ENCODE data around the gene CPNE2.

CPNE2 gene

GRCh38 chr16:57118461-57119084 lies 26.2 kb downstream of the CPNE2 start:
- TF ChIP-seq CTCF (IDR thresholded peaks at IDR 0.05; ENCODE audit: extremely low read depth, missing control alignments) = no peak
- DNase-seq (ENCODE audit: low spot score) = no peak

- no peak for DNase-seq (ENCODE audit: low spot score)
- TF ChIP-seq CTCF (IDR thresholded peaks at IDR 0.05; ENCODE audit: extremely low read depth, missing control alignments) = no peak
Observed at GRCh38 chr16:57123216-57123973, 31.0 kb downstream of the CPNE2 start.

GRCh38 chr16:57123974-57124674 lies 31.7 kb downstream of the CPNE2 start:
- DNase-seq (ENCODE audit: low spot score) = no peak
- no peak for TF ChIP-seq CTCF (IDR thresholded peaks at IDR 0.05; ENCODE audit: extremely low read depth, missing control alignments)

DNA sequence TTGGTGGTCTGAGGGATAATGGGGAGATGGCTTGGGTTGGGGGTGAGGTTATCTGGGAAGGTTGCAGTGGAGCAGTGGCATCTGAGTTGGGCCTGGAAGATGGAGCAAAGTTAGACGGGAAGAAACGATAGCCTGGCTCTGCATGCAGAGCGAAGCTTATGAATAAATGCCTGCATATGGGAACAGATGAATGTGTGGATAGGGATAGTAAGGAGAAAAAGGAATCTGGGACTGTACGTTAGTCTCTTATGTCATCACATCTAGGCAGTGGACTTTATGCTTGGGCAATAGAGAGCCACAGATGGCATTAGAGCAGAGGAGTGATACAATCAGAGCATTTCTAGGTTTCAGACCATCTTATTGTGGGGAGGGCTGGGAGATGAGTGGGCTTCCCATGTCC lies 33.0 kb downstream of the CPNE2 start:
- TF ChIP-seq CTCF (IDR thresholded peaks at IDR 0.05; ENCODE audit: extremely low read depth, missing control alignments) = no peak
- no peak for DNase-seq (ENCODE audit: low spot score)

GRCh38 chr16:57125969-57126368 lies 33.6 kb downstream of the CPNE2 start:
- DNase-seq (ENCODE audit: low spot score) = no peak
- TF ChIP-seq CTCF (IDR thresholded peaks at IDR 0.05; ENCODE audit: extremely low read depth, missing control alignments) = no peak

- TF ChIP-seq CTCF (IDR thresholded peaks at IDR 0.05; ENCODE audit: extremely low read depth, missing control alignments) = no peak
- DNase-seq (ENCODE audit: low spot score) = no peak
Observed at GRCh38 chr16:57126411-57126810, 34.0 kb downstream of the CPNE2 start.

Data from GM20000 (cell line).